GM15510 (cell line): ENCODE measurements around the gene PSMG1.

ENCODE experiments used
- POLR2A ChIP-seq: IDR thresholded peaks from 3 replicates; pipeline ENCODE4 v1.6.1; 2011; ENCODE audit warnings: borderline replicate concordance; ENCODE audit not compliant: insufficient read length; ENCODE audit errors: extremely low read depth

The PSMG1 gene

DNA sequence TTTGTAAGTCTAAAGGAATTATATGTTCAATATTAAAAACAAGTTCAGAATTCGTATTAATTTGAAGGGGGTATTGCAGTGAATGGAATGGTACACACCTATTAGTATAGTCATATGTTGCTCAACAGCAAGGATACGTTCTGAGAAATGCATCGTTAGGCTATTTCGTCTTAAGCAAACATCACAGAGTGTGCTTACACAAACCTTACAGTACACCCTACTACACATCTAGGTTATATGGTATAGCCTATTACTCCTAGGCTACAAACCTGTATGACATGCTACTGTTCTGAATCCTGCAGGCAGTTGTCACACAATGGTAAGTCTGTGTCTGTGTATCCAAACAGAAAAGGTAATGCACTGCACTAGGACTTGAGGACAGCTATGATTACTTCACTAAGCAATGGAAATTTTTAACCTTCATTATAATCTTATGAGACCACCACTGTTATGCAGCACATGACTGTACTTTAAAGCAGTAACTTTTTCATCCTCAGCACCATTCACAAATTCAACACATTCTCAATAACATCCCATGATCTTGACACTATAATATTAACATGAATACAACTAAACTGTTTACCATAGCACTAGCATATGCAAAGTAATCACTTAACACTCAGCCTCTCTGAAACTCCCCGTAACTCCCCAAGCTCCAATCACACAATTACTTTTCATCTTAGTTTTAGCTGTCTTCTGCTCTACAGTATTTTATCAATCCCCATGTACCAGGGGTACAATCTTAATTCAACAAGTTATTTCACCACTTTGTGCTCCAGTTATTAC is 14.4 kb upstream of the PSMG1 start:
- TF ChIP-seq POLR2A: no peak

DNA sequence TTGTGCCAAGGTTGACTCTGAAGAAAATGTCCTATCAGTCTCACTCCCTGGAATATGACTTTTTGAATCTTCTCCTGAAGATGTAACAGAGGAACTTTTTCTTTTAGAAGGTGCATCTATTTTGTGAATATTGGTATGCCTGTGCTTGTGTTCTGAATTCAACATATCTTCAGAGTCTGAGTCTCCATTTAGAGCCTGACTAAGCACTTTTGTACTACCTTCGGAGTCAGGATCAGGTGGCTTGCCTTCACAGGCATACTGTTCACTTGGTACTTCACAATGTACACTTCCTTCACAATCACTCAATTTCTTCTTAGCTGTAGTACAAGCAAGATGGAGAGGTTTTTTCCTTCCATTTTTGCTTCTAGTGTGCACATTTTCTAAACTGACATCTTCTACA is 13.6 kb upstream of the PSMG1 start:
- TF ChIP-seq POLR2A: no peak

DNA sequence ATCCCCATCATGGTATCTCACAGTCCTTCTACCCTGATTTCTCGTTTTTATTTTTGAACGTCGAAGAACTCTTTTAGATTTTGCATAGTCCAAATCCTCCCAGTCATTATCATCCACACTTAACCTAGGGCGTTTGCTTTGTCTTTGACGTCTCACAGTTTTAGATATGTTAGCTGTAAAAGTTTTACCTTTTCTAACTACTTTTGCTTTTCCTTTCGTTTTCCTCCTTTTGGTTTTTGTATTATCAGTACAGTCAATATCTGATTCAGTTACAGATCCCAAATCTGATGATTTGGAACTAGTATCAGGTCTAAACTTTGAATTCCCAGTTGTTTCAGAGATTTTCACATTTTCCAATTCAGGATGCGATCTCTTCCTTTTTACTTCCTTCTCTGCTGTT is 13.1 kb upstream of the PSMG1 start:
- TF ChIP-seq POLR2A: no peak

DNA sequence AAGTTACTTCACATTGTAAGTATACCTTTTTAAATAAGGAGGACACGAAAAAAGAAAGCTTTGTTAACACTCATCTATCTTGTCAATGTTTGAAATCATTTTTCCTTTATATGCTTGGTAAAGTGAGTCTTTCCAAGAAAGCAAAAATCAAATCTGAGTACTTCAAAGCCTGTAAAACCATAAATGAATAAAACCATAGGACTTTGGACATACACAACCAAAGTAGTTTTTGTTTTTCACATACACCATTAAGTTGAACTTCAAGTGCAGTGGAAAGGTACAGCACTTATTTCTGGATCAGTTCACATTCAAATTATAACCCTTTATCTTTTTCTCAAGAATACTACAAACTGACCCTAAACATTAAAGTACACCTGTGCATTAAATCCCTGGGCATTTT is 10.1 kb upstream of the PSMG1 start:
- TF ChIP-seq POLR2A: no peak

DNA sequence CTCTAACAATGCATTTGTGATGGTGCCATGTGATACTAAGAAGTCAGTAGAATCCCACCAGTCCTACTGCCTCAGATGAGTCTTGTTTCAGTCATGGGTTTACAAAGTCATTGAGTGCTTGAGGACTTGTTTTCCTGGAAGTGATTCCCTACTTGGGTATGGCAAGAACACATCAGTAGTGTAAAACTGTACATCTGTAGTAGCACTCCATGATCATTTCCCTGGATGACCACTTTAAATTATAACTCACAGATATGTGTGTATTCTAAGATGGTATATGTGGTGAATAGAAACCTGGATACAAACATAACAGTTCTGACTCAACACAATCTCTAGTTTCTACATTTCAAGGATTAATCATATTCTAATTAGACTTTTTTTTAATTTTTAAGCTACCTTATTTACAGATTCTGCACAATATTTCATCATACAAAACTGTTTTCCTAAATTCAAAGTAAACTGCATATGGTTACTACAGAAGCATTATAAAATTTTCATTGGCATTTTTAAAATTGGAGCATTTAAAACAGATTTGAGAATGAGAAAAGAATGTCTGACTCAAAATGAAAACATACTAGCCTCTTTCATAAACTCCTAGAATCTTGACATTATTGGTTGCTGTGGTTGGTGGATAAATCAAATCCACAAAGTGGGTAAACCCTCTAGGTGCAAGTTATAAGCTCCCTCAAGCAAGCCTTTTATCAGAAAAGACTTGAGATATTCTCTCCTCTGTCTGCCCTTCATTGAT is 6.8 kb upstream of the PSMG1 start:
- TF ChIP-seq POLR2A: no peak

DNA sequence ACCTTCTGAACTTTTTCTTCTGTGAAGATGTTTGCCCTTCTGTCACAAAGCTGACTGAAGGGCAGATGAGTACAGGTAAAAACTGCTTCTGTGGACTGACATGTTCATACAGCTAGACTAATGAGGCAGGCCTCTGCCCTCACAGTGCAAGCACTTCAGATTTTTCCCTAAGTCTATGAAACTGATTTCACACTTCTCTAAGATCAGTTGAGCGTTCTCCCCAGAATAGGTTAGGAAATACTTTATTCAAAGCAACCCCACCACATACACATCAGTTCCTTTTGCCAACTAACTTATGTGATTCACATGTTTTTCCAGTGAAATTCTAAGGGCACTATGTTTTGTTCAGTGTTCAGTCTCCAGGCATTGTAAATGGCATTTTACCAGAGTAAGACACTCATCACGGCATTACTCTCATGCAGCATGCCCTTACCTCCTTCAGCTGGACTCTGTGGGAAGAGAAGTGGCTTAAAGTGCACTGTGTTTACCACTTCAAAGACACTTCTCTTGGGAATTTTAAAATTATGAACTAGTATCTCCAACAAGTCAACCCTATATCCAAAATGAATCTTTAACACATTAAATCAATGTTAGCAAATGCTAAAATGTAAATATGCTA is 5.4 kb upstream of the PSMG1 start:
- no peak for TF ChIP-seq POLR2A

DNA sequence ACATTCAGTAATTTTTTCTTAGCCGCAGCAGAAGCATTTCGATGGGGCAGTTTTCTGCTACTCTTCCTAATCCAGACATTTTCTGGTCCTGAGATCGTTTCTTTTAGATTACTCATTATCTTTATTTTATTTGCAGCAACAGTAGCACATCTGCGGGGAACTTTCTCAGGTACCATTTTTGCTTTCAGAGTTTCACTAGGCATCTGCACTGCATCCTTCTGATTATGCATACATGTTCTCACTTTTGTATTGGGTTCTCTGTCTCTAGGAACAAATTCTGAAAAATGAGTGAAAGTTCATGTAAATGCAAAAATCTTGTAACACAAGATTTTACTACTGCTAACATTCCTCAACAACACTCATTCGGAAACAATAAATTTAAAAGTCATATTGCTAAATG is 3.9 kb upstream of the PSMG1 start:
- no peak for TF ChIP-seq POLR2A

DNA sequence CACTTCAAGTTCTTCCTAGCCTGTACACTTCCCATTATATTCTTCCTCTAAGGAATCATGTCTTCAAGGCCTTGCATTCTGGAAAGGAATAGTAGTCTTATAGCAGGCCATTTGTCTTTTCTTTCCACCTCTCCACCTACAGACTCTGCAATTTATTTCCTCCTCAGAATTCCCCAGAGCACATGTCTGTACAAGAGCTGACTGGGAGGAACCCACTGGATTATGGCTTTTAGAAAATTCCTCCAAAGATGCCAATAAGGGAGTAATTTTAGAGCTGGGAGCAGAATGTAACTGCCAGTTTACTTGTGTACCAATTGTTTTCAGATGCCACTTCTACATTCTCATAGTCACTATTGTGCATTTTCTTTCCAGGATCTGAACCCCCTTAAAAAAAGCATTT is 3.4 kb upstream of the PSMG1 start:
- no peak for TF ChIP-seq POLR2A

DNA sequence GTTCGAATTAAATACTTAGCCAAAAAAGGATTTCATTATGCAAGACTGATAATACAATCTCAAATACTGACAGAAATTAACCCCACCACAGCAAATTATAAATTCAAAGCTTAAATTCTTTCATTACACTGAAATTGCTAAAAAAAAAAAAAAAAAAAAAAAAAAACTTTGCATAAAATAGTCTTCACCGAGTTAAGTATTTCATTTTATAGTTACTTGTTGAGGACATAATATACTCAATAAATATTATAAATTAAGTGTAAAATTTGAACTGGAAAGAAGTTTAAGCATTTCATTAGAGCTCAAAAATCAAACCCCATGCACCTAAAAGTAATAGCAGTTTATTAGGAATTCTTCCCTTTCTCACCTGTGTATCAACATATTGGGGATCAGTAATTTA is 1.9 kb upstream of the PSMG1 start:
- TF ChIP-seq POLR2A: no peak

DNA sequence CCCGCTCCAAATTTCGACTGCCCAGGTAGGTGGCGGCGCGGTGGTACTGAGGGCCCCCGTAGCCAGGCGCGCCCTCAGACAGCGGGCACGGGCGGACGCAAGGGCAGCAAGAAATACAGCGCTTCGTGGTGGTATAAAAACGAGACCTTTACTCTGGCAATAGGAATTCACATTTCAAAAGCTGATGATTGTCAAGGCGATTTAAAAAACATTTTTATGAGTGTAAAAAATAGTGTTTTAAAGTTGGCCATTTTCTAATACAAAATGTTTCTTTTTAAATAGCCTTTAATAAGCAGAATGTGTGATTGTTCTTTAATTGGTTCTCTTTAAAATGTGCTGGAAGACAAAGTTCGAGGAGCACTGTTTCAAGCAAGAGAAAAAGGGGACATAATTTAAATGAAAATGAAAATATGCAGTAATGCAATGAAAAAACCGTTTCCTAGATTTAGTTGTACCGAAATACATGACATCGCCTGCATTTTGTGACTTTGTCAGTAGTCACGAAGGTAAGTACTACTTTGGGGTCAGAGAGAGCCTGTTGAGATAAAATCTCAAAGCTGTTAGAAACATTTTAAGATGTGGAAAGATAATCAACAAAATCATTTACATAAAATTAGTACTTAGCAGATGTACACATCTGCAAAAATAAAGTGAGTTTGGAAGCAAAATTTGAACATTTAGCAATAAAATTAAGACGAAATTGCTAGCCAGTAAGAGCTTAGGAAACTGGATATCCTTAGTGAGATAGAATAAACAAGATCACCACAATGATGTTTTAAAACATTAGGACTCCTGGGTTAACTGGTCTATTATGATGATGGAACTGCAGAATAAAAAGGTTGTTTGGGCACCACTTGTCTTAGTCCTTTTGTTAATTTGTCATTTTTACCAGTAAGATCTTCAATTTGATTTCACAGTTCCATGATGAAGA is 1.1 kb upstream of the PSMG1 start:
- TF ChIP-seq POLR2A: no peak

DNA sequence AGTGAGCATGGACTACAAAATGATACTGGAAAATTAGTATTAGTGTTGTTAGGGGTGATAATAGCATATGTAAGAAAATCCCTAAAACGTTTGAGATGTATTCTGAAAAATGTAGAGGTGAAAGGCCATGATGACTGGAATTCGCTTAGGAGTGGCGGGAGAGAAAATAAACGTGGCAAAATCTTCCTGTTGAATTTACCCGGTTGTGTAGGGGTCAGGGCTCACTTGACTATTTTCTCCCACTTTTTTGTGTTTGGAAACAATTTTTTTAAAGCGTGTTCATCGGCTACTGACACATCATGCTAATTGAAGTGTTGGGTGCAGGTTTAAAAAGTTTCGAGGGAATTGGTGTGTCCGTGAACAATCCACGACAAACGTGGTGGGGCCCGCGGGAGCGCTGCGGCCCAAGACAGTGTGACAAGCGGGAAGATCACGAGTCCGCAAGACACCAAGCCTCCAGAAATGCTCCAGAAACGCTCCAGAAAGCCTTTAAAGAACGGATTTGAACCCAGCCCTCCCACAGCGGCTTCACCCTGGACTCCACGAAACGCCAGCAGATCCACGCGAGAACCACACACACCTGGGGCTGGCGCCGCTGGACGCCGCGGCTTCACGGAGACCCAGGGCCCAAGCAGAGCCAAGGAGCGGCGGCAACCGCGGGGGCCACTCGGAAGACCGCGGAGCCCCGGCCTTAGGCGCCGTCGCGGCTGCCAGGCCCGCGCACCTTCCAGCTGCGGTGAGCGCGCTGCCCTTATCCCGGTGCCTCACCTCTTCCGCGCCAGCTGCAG is 573 bp downstream of the PSMG1 start:
- no peak for TF ChIP-seq POLR2A

DNA sequence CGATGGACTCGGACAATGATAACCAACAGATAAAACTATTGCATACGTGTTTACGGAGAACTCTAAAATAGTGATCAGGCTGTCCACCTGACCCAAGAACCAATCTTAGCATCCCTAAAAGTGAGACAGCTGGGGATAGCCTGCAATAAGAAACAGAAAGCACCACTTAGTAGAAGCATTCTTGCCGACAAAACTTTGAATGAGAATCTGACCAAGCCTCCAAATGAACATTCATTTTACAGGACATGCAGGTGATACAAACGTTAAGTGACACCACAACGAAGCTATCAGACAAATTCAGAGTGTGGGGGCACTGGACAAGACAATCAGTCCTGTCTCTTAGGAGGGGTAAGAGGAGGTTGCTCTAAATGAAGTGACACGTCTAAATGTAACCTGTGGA is 1.2 kb downstream of the PSMG1 start:
- TF ChIP-seq POLR2A: no peak

DNA sequence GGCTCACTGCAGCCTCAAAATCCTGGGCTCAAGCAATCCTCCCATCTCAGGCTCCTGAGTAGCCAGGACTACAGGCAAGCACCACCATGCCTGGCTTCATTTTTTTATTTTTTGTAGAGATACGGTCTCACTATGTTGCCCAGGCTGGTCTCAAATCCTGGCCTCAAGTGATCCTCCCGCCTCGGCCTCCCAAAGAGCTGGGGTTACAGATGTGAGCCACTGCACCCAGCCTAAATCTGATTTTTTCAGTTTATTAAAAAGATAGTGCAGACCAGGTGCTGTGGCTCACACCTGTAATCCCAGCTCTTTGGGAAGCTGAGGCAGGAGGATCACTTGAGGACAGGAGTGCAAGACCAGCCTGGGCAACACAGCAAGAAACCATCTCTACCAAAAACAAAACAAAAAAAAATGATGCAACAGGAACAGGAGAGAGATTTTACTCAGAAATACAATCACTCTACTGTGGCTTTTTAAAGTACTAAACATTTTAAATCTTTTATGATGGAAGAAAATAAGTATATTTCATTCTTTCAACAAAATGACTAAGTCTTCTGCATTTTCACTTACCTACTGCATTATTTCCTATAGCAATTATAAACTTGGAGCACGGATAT is 1.9 kb downstream of the PSMG1 start:
- TF ChIP-seq POLR2A: no peak
